ENCODE measurements around the gene CDH20.

The CDH20 gene

DNA sequence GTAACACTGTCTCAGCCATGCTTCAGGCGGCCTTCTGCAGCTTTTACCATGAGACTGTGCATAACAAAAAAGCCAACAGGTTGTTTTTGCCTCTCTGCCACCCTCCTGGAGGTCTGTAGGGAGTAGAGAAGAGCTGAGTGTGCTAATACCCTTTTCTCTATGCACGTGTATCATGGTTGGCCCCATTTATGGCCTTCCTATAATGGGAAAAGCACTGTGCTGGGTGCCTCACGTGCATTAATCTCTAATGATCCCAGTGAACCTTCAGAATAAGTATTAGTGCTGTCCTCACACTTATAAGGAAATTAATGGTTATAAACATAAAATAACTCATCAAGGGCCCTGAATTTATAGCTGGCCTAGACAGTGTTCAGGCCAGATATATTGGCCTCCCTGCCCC lies 164.2 kb downstream of the CDH20 start:
- no peak overlapping the region for H2AFZ ChIP-seq (ENCODE audit: low read depth, low read length)
- H3K36me3 ChIP-seq (ENCODE audit: control insufficient read depth in 1 of 2, insufficient read depth in 2 of 2, low read depth in 1 of 2, low read length in 2 of 2): no peaks in the 10 kb centered on the region
- no peak overlapping the region for H2AK5ac ChIP-seq (ENCODE audit: low read length, severe bottlenecking)
- no peak overlapping the region for H3K4me3 ChIP-seq (ENCODE audit: insufficient read depth in 1 of 2, low read depth in 1 of 2, low read length in 2 of 2)
- no peak overlapping the region for H3K27ac ChIP-seq (ENCODE audit: low read length, poor library complexity, severe bottlenecking)
- no peak overlapping the region for H2BK120ac ChIP-seq (ENCODE audit: low read depth, low read length)
- H3K4ac ChIP-seq (ENCODE audit: low read depth in 1 of 2, low read length in 2 of 2): no peak overlapping the region
- H2BK5ac ChIP-seq (ENCODE audit: low read depth, low read length, poor library complexity, severe bottlenecking): no peak overlapping the region
- no peak overlapping the region for H3K18ac ChIP-seq (ENCODE audit: low read depth in 1 of 2, low read length in 2 of 2)
- no peaks in the 10 kb centered on the region for H3K27me3 ChIP-seq (ENCODE audit: control insufficient read depth in 1 of 2, insufficient read depth in 1 of 2, low read length in 2 of 2)
- no peaks in the 10 kb centered on the region for H3K9me3 ChIP-seq (ENCODE audit: control insufficient read depth, low read length)
- H3K79me1 ChIP-seq (replicated peaks; ENCODE audit: low read length, poor library complexity, severe bottlenecking): no peaks in the 10 kb centered on the region
- no peak overlapping the region for H3K4me2 ChIP-seq (ENCODE audit: low read length, poor library complexity, severe bottlenecking)
- DNase-seq: no peak
- no peak overlapping the region for H3K23ac ChIP-seq (ENCODE audit: low read length in 2 of 2)
- no peak overlapping the region for H2BK12ac ChIP-seq (ENCODE audit: low read length in 2 of 2)
- no peaks in the 10 kb centered on the region for H3K4me1 ChIP-seq (ENCODE audit: control insufficient read depth, insufficient read depth, low read depth, low read length)
- no peak overlapping the region for H4K91ac ChIP-seq (ENCODE audit: low read length)
- WGBS: 73% methylated on average over 2 of the region's 3 CpGs
- no peak overlapping the region for H4K8ac ChIP-seq (ENCODE audit: low read length)
- no peak overlapping the region for H3K14ac ChIP-seq (ENCODE audit: low read length in 2 of 2)
- no peak overlapping the region for H3K9ac ChIP-seq (ENCODE audit: low read length)
- H2BK15ac ChIP-seq (ENCODE audit: low read depth, poor library complexity, severe bottlenecking): no peak overlapping the region

- Histone ChIP-seq H4K8ac (ENCODE audit: low read length) (no peak overlapping the region), H2BK5ac (ENCODE audit: low read depth, low read length, poor library complexity, severe bottlenecking) (no peak overlapping the region), H3K36me3 (ENCODE audit: control insufficient read depth in 1 of 2, insufficient read depth in 2 of 2, low read depth in 1 of 2, low read length in 2 of 2) (no peaks in the 10 kb centered on the region), H3K4me3 (ENCODE audit: insufficient read depth in 1 of 2, low read depth in 1 of 2, low read length in 2 of 2) (no peak overlapping the region), H2AK5ac (ENCODE audit: low read length, severe bottlenecking) (no peak overlapping the region), H3K4me2 (ENCODE audit: low read length, poor library complexity, severe bottlenecking) (no peak overlapping the region), H3K23ac (ENCODE audit: low read length in 2 of 2) (no peak overlapping the region), H3K18ac (ENCODE audit: low read depth in 1 of 2, low read length in 2 of 2) (no peak overlapping the region), H4K91ac (ENCODE audit: low read length) (no peak overlapping the region), H3K4me1 (ENCODE audit: control insufficient read depth, insufficient read depth, low read depth, low read length) (peaks cover 3% of the 10 kb centered on the region), H2BK120ac (ENCODE audit: low read depth, low read length) (no peak overlapping the region), H3K9me3 (ENCODE audit: control insufficient read depth, low read length) (no peaks in the 10 kb centered on the region), H2BK12ac (ENCODE audit: low read length in 2 of 2) (no peak overlapping the region), H2AFZ (ENCODE audit: low read depth, low read length) (no peak overlapping the region), H3K27ac (ENCODE audit: low read length, poor library complexity, severe bottlenecking) (no peak overlapping the region), H3K14ac (ENCODE audit: low read length in 2 of 2) (no peak overlapping the region), H3K4ac (ENCODE audit: low read depth in 1 of 2, low read length in 2 of 2) (no peak overlapping the region), H3K27me3 (ENCODE audit: control insufficient read depth in 1 of 2, insufficient read depth in 1 of 2, low read length in 2 of 2) (no peaks in the 10 kb centered on the region), H2BK15ac (ENCODE audit: low read depth, poor library complexity, severe bottlenecking) (no peak overlapping the region), H3K79me1 (replicated peaks; ENCODE audit: low read length, poor library complexity, severe bottlenecking) (no peaks in the 10 kb centered on the region), H3K9ac (ENCODE audit: low read length) (peak overlapping the region; percentile 18)
- whole genome bisulfite sequencing: 0% methylated on average over 1 of the region's 1 CpG
- DNase-seq: peak; percentile 61
These were observed 169.2 kb downstream of the CDH20 start for GRCh38 chr18:61502472-61502871.

- no peak overlapping the region for H2AK5ac ChIP-seq (ENCODE audit: low read length, severe bottlenecking)
- no peak overlapping the region for H3K4me2 ChIP-seq (ENCODE audit: low read length, poor library complexity, severe bottlenecking)
- H3K36me3 ChIP-seq (ENCODE audit: control insufficient read depth in 1 of 2, insufficient read depth in 2 of 2, low read depth in 1 of 2, low read length in 2 of 2): no peaks in the 10 kb centered on the region
- no peak overlapping the region for H3K4ac ChIP-seq (ENCODE audit: low read depth in 1 of 2, low read length in 2 of 2)
- no peak overlapping the region for H2AFZ ChIP-seq (ENCODE audit: low read depth, low read length)
- no peaks in the 10 kb centered on the region for H3K79me1 ChIP-seq (replicated peaks; ENCODE audit: low read length, poor library complexity, severe bottlenecking)
- H4K91ac ChIP-seq (ENCODE audit: low read length): no peak overlapping the region
- H3K27me3 ChIP-seq (ENCODE audit: control insufficient read depth in 1 of 2, insufficient read depth in 1 of 2, low read length in 2 of 2): no peaks in the 10 kb centered on the region
- no peak overlapping the region for H4K8ac ChIP-seq (ENCODE audit: low read length)
- H3K23ac ChIP-seq (ENCODE audit: low read length in 2 of 2): no peak overlapping the region
- H2BK120ac ChIP-seq (ENCODE audit: low read depth, low read length): no peak overlapping the region
- DNase-seq: no peak
- H3K9me3 ChIP-seq (ENCODE audit: control insufficient read depth, low read length): no peaks in the 10 kb centered on the region
- H3K4me3 ChIP-seq (ENCODE audit: insufficient read depth in 1 of 2, low read depth in 1 of 2, low read length in 2 of 2): no peak overlapping the region
- H3K4me1 ChIP-seq (ENCODE audit: control insufficient read depth, insufficient read depth, low read depth, low read length): peaks cover 3% of the 10 kb centered on the region
- WGBS: 43% methylated on average over 2 of the region's 3 CpGs
- H2BK12ac ChIP-seq (ENCODE audit: low read length in 2 of 2): no peak overlapping the region
- H3K9ac ChIP-seq (ENCODE audit: low read length): no peak overlapping the region
- H3K14ac ChIP-seq (ENCODE audit: low read length in 2 of 2): no peak overlapping the region
- H3K18ac ChIP-seq (ENCODE audit: low read depth in 1 of 2, low read length in 2 of 2): no peak overlapping the region
- no peak overlapping the region for H2BK5ac ChIP-seq (ENCODE audit: low read depth, low read length, poor library complexity, severe bottlenecking)
- no peak overlapping the region for H2BK15ac ChIP-seq (ENCODE audit: low read depth, poor library complexity, severe bottlenecking)
- no peak overlapping the region for H3K27ac ChIP-seq (ENCODE audit: low read length, poor library complexity, severe bottlenecking)
These were observed 170.5 kb downstream of the CDH20 start for GRCh38 chr18:61503688-61504087.

GRCh38 chr18:61528961-61529360 lies 195.7 kb downstream of the CDH20 start:
- no peak overlapping the region for H3K9ac ChIP-seq (ENCODE audit: low read length)
- H2BK15ac ChIP-seq (ENCODE audit: low read depth, poor library complexity, severe bottlenecking): no peak overlapping the region
- H3K23ac ChIP-seq (ENCODE audit: low read length in 2 of 2): no peak overlapping the region

More at GRCh38 chr18:61528961-61529360, 195.7 kb downstream of the CDH20 start:
- Histone ChIP-seq H3K36me3 (ENCODE audit: control insufficient read depth in 1 of 2, insufficient read depth in 2 of 2, low read depth in 1 of 2, low read length in 2 of 2) (no peaks in the 10 kb centered on the region), H2BK5ac (ENCODE audit: low read depth, low read length, poor library complexity, severe bottlenecking) (no peak overlapping the region), H4K8ac (ENCODE audit: low read length) (no peak overlapping the region), H2AK5ac (ENCODE audit: low read length, severe bottlenecking) (no peak overlapping the region), H3K14ac (ENCODE audit: low read length in 2 of 2) (no peak overlapping the region), H2AFZ (ENCODE audit: low read depth, low read length) (no peak overlapping the region), H3K79me1 (replicated peaks; ENCODE audit: low read length, poor library complexity, severe bottlenecking) (no peaks in the 10 kb centered on the region), H3K4me2 (ENCODE audit: low read length, poor library complexity, severe bottlenecking) (no peak overlapping the region), H3K4me3 (ENCODE audit: insufficient read depth in 1 of 2, low read depth in 1 of 2, low read length in 2 of 2) (no peak overlapping the region), H3K27me3 (ENCODE audit: control insufficient read depth in 1 of 2, insufficient read depth in 1 of 2, low read length in 2 of 2) (no peaks in the 10 kb centered on the region), H3K4ac (ENCODE audit: low read depth in 1 of 2, low read length in 2 of 2) (no peak overlapping the region), H3K4me1 (ENCODE audit: control insufficient read depth, insufficient read depth, low read depth, low read length) (no peaks in the 10 kb centered on the region), H3K9me3 (ENCODE audit: control insufficient read depth, low read length) (no peaks in the 10 kb centered on the region), H2BK120ac (ENCODE audit: low read depth, low read length) (no peak overlapping the region), H2BK12ac (ENCODE audit: low read length in 2 of 2) (no peak overlapping the region), H3K27ac (ENCODE audit: low read length, poor library complexity, severe bottlenecking) (no peak overlapping the region), H3K18ac (ENCODE audit: low read depth in 1 of 2, low read length in 2 of 2) (no peak overlapping the region), H4K91ac (ENCODE audit: low read length) (no peak overlapping the region)
- no peak for DNase-seq
- 86% methylated on average over 6 of the region's 6 CpGs for WGBS

All from mesenchymal stem cell (in vitro differentiated cells and primary cell).